Left kidney (tissue), 8 donors: Measurements from ENCODE around the gene NDUFS1. TPM values are rescaled to one million over a fixed set of nuclear protein-coding genes. Genes with fewer than 3 reads are reported as not detected.
A peak's percentile ranks its signal among the peaks of the same experiment; 100 is the strongest.
"Not testable (repeated sequence)": the region's sequence is repeated elsewhere in the genome, so short reads cannot be mapped to it uniquely, and the experiment has no call there.

Source experiments
- DNase-seq: peaks from one replicate; pipeline ENCODE4 v3.0.0-alpha.2; 2013
- long read RNA-seq, 8 donors: transcript quantifications; one replicate each; lab custom pipeline, GENCODE V29; 2026
- polyA plus RNA-seq: library from polyadenylated mRNA; unstranded; fragments of 120-200 nt; gene quantifications from one replicate; pipeline ENCODE4 v1.2.1, GENCODE V29; 2013; ENCODE audit not compliant: insufficient read length

NDUFS1 gene
- 96.3 TPM for polyA plus RNA-seq
- long read RNA-seq, donor 1, full-length matches to known transcripts: 15 of 54 reads
- long read RNA-seq, donor 1, partial matches to known transcripts: 39 of 54 reads
- long read RNA-seq, donor 1, other reads (novel, unspliced or antisense): 0 of 54 reads
- long read RNA-seq, donor 2, full-length matches to known transcripts: 13 of 1,336 reads
- long read RNA-seq, donor 2, partial matches to known transcripts: 1,268 of 1,336 reads
- long read RNA-seq, donor 2, other reads (novel, unspliced or antisense): 55 of 1,336 reads
- long read RNA-seq, donor 3, full-length matches to known transcripts: 10 of 32 reads
- long read RNA-seq, donor 3, partial matches to known transcripts: 22 of 32 reads
- long read RNA-seq, donor 3, other reads (novel, unspliced or antisense): 0 of 32 reads
- long read RNA-seq, donor 4: 0 reads
- long read RNA-seq, donor 5, full-length matches to known transcripts: 17 of 2,443 reads
- long read RNA-seq, donor 5, partial matches to known transcripts: 2,289 of 2,443 reads
- long read RNA-seq, donor 5, other reads (novel, unspliced or antisense): 137 of 2,443 reads
- long read RNA-seq, donor 6, full-length matches to known transcripts: 13 of 28 reads
- long read RNA-seq, donor 6, partial matches to known transcripts: 15 of 28 reads
- long read RNA-seq, donor 6, other reads (novel, unspliced or antisense): 0 of 28 reads
- long read RNA-seq, donor 7, full-length matches to known transcripts: 10 of 35 reads
- long read RNA-seq, donor 7, partial matches to known transcripts: 25 of 35 reads
- long read RNA-seq, donor 7, other reads (novel, unspliced or antisense): 0 of 35 reads
- long read RNA-seq, donor 8, full-length matches to known transcripts: 4 of 17 reads
- long read RNA-seq, donor 8, partial matches to known transcripts: 13 of 17 reads
- long read RNA-seq, donor 8, other reads (novel, unspliced or antisense): 0 of 17 reads

GRCh38 chr2:206159346-206160124, at the start of gene NDUFS1, which contains the start of gene EEF1B2:
TSS of gene NDUFS1 (minus strand) at chr2:206159444. CDS start at chr2:206153678, 5,766 bp downstream.
TSS of gene EEF1B2 (plus strand) at chr2:206159895. CDS start at chr2:206159980, 85 bp downstream.
- DNase-seq: peak; percentile 99

- DNase-seq: no peak
These were observed 49.7 kb upstream of the NDUFS1 start for GRCh38 chr2:206208900-206209299.

- not testable (repeated sequence) for DNase-seq
These were observed 48.1 kb upstream of the NDUFS1 start for GRCh38 chr2:206207316-206207715.

- no peak for DNase-seq
These were observed 45.5 kb upstream of the NDUFS1 start for GRCh38 chr2:206204710-206205109.

GRCh38 chr2:206203331-206203730, 44.1 kb upstream of the NDUFS1 start:
- no peak for DNase-seq

- no peak for DNase-seq
These were observed 43.2 kb upstream of the NDUFS1 start for GRCh38 chr2:206202446-206202845.

- DNase-seq: no peak
These were observed 42.0 kb upstream of the NDUFS1 start for GRCh38 chr2:206201075-206201848.

GRCh38 chr2:206198677-206199076, 39.4 kb upstream of the NDUFS1 start:
- DNase-seq: no peak

- no peak for DNase-seq
These were observed 34.6 kb upstream of the NDUFS1 start for GRCh38 chr2:206193671-206194357.

GRCh38 chr2:206192157-206192556, 32.9 kb upstream of the NDUFS1 start:
- no peak for DNase-seq

- DNase-seq: no peak
These were observed 31.4 kb upstream of the NDUFS1 start for GRCh38 chr2:206190689-206191088.

- DNase-seq: no peak
These were observed 30.9 kb upstream of the NDUFS1 start for GRCh38 chr2:206190111-206190510.

GRCh38 chr2:206189691-206190090, 30.4 kb upstream of the NDUFS1 start:
- no peak for DNase-seq

GRCh38 chr2:206181526-206181925, 22.3 kb upstream of the NDUFS1 start:
- not testable (repeated sequence) for DNase-seq

- DNase-seq: peak; percentile 12
These were observed 17.7 kb upstream of the NDUFS1 start for GRCh38 chr2:206176901-206177300.

GRCh38 chr2:206176121-206176520, 16.9 kb upstream of the NDUFS1 start:
- no peak for DNase-seq

GRCh38 chr2:206173147-206173546, 13.9 kb upstream of the NDUFS1 start:
- no peak for DNase-seq

GRCh38 chr2:206171624-206172397, 12.6 kb upstream of the NDUFS1 start:
- not testable (repeated sequence) for DNase-seq

- not testable (repeated sequence) for DNase-seq
These were observed 9.0 kb upstream of the NDUFS1 start for GRCh38 chr2:206168230-206168629.
